ENCODE results near the gene TRAK2.

Gene TRAK2

DNA sequence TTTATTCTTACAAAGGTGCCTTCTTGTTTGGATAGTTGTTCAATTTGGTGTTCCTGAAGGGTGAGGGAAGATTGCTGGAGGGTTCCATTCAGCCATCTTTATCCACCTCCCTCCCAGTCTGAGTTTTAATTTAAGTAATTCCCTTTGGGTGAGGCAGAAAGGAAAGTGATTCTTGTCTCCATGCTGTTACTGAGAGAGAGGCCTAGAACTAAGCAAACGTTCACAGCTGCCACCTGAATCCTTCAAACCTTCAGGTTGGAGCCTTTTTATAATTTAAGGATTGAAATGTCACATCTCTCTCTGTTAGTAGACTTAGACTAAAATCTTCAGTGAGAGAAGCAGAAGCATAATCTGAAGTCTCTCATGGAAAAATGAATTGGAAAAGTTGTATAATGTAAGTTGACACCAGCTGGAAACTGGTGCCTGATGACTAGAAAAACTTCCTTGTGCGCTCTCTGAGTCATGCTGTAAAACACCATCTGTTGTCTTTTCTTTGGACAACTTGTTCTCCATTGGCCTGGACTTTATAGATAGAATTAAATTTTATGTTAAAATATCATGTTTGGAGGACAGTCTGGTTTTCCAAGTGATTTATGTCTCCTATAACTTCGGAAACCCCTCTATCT lies 14.9 kb upstream of the TRAK2 start:
- no peaks in the 10 kb centered on the region for H3K36me3 ChIP-seq (replicated peaks; ENCODE audit: low read depth, low read length)
- H3K27me3 ChIP-seq (ENCODE audit: low read depth, low read length): no peaks in the 10 kb centered on the region
- no peak overlapping the region for H3K4me2 ChIP-seq (ENCODE audit: low read length)
- H2AFZ ChIP-seq (ENCODE audit: low read depth, low read length): no peak overlapping the region
- H3K9me3 ChIP-seq (ENCODE audit: insufficient read depth, low read length): no peaks in the 10 kb centered on the region
- no peaks in the 10 kb centered on the region for H3K4me1 ChIP-seq (ENCODE audit: low read length)
- no peaks in the 10 kb centered on the region for H3K79me2 ChIP-seq (ENCODE audit: low read length)
- TF ChIP-seq EZH2phosphoT487 (IDR thresholded peaks at IDR 0.05; ENCODE audit: low read depth): no peak
- TF ChIP-seq, protein P1, sequence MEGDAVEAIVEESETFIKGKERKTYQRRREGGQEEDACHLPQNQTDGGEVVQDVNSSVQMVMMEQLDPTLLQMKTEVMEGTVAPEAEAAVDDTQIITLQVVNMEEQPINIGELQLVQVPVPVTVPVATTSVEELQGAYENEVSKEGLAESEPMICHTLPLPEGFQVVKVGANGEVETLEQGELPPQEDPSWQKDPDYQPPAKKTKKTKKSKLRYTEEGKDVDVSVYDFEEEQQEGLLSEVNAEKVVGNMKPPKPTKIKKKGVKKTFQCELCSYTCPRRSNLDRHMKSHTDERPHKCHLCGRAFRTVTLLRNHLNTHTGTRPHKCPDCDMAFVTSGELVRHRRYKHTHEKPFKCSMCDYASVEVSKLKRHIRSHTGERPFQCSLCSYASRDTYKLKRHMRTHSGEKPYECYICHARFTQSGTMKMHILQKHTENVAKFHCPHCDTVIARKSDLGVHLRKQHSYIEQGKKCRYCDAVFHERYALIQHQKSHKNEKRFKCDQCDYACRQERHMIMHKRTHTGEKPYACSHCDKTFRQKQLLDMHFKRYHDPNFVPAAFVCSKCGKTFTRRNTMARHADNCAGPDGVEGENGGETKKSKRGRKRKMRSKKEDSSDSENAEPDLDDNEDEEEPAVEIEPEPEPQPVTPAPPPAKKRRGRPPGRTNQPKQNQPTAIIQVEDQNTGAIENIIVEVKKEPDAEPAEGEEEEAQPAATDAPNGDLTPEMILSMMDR (IDR thresholded peaks at IDR 0.05; ENCODE audit: low read depth, low read length): no peak
- no peaks in the 10 kb centered on the region for H4K20me1 ChIP-seq (ENCODE audit: insufficient read depth, low read length)
- no peak overlapping the region for H3K4me3 ChIP-seq (ENCODE audit: low read length)
- no peak overlapping the region for H3K27ac ChIP-seq (ENCODE audit: low read length)
- no peak overlapping the region for H3K9ac ChIP-seq (ENCODE audit: low read length)

DNA sequence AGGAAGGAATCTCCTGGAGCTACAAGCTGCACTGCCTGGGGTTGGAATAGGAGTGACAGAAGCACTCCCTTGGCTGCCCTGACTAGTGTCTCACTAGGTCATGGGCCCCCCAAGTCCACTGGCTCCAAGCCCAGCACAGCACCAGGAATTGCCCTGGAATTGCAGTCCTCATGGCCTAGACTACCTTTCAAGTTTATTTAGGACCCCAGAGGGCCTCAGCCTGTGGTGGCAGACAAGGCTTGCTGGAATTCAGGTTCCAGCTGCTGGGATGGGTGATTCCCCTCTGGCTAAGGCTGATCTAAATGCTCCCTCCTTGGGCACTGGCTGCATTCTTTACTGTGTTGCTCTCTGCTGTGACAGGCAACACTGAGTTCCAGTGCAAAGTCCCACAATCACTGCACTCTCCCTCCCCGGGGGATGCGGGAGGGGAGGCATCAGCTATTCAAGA lies 14.3 kb upstream of the TRAK2 start:
- H4K20me1 ChIP-seq (ENCODE audit: insufficient read depth, low read length): no peaks in the 10 kb centered on the region
- TF ChIP-seq, protein P1 (IDR thresholded peaks at IDR 0.05; ENCODE audit: low read depth, low read length): no peak
- TF ChIP-seq EZH2phosphoT487 (IDR thresholded peaks at IDR 0.05; ENCODE audit: low read depth): no peak
- peaks cover 2% of the 10 kb centered on the region for H3K36me3 ChIP-seq (replicated peaks; ENCODE audit: low read depth, low read length)
- no peak overlapping the region for H2AFZ ChIP-seq (ENCODE audit: low read depth, low read length)
- H3K79me2 ChIP-seq (ENCODE audit: low read length): no peaks in the 10 kb centered on the region
- no peaks in the 10 kb centered on the region for H3K27me3 ChIP-seq (ENCODE audit: low read depth, low read length)
- no peak overlapping the region for H3K9ac ChIP-seq (ENCODE audit: low read length)
- H3K9me3 ChIP-seq (ENCODE audit: insufficient read depth, low read length): no peaks in the 10 kb centered on the region
- H3K4me2 ChIP-seq (ENCODE audit: low read length): no peak overlapping the region
- H3K4me1 ChIP-seq (ENCODE audit: low read length): no peaks in the 10 kb centered on the region
- no peak overlapping the region for H3K4me3 ChIP-seq (ENCODE audit: low read length)
- no peak overlapping the region for H3K27ac ChIP-seq (ENCODE audit: low read length)

DNA sequence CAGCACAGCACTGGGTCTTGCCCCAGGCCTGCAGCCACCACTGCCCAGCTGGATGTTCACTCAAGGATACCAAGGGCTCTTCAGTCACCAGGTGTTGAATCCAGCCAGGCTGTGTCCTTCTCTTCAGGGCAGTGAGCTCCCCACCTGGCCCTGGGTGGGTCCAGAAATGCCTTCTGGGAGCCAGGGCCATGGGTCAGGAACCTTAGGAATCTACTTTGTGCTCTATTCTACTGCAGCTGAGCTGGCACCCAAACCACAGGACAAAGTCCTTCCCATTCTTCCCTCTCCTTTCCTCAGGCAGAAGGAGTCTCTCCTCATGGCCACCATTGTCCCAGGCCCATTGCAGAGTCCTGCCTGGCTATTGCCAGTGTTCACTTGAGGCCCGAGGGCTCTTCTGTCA lies 13.3 kb upstream of the TRAK2 start:
- Histone ChIP-seq H3K4me3 (ENCODE audit: low read length) (no peak overlapping the region), H3K27ac (ENCODE audit: low read length) (no peak overlapping the region), H2AFZ (ENCODE audit: low read depth, low read length) (no peak overlapping the region), H3K4me2 (ENCODE audit: low read length) (no peak overlapping the region), H3K9ac (ENCODE audit: low read length) (no peak overlapping the region), H3K9me3 (ENCODE audit: insufficient read depth, low read length) (no peaks in the 10 kb centered on the region), H4K20me1 (ENCODE audit: insufficient read depth, low read length) (no peaks in the 10 kb centered on the region), H3K4me1 (ENCODE audit: low read length) (no peaks in the 10 kb centered on the region), H3K79me2 (ENCODE audit: low read length) (no peaks in the 10 kb centered on the region), H3K36me3 (replicated peaks; ENCODE audit: low read depth, low read length) (peaks cover 4% of the 10 kb centered on the region), H3K27me3 (ENCODE audit: low read depth, low read length) (no peaks in the 10 kb centered on the region)
- TF ChIP-seq, protein P1 (IDR thresholded peaks at IDR 0.05; ENCODE audit: low read depth, low read length): no peak
- TF ChIP-seq EZH2phosphoT487 (IDR thresholded peaks at IDR 0.05; ENCODE audit: low read depth): no peak

DNA sequence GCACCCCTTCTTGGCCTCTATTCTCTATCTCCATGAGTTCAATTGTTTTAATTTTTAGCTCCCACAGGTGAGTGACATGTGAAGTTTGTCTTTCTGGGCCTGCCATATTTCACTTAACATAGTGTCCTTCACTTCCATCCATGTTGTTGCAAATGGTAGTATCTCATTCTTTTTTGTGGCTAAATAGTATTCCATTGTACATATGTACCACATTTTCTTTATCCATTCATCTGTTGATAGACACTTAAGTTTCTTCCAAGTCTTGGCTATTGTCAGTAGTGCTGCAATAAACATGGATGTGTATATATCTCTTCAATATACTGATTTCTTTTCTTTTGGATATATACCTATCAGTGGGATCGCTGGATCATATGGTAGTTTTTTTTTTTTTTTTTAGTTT lies 9.3 kb upstream of the TRAK2 start:
- Histone ChIP-seq H2AFZ (ENCODE audit: low read depth, low read length) (no peak overlapping the region), H3K4me2 (ENCODE audit: low read length) (no peak overlapping the region), H4K20me1 (ENCODE audit: insufficient read depth, low read length) (no peaks in the 10 kb centered on the region), H3K27me3 (ENCODE audit: low read depth, low read length) (no peaks in the 10 kb centered on the region), H3K27ac (ENCODE audit: low read length) (no peak overlapping the region), H3K9me3 (ENCODE audit: insufficient read depth, low read length) (no peaks in the 10 kb centered on the region), H3K4me3 (ENCODE audit: low read length) (no peak overlapping the region), H3K36me3 (replicated peaks; ENCODE audit: low read depth, low read length) (peaks cover 4% of the 10 kb centered on the region), H3K9ac (ENCODE audit: low read length) (no peak overlapping the region), H3K79me2 (ENCODE audit: low read length) (no peaks in the 10 kb centered on the region), H3K4me1 (ENCODE audit: low read length) (no peaks in the 10 kb centered on the region)
- TF ChIP-seq EZH2phosphoT487 (IDR thresholded peaks at IDR 0.05; ENCODE audit: low read depth): no peak
- TF ChIP-seq, protein P1 (IDR thresholded peaks at IDR 0.05; ENCODE audit: low read depth, low read length): no peak
